Raji (cell line): ENCODE data around the gene RITA1.

Source experiments
- POLR2A ChIP-seq: IDR thresholded peaks from 2 replicates; pipeline ENCODE4 v1.6.1; 2011; ENCODE audit warnings: low read depth, low read length, control low read depth; ENCODE audit not compliant: insufficient read depth

Gene RITA1

DNA sequence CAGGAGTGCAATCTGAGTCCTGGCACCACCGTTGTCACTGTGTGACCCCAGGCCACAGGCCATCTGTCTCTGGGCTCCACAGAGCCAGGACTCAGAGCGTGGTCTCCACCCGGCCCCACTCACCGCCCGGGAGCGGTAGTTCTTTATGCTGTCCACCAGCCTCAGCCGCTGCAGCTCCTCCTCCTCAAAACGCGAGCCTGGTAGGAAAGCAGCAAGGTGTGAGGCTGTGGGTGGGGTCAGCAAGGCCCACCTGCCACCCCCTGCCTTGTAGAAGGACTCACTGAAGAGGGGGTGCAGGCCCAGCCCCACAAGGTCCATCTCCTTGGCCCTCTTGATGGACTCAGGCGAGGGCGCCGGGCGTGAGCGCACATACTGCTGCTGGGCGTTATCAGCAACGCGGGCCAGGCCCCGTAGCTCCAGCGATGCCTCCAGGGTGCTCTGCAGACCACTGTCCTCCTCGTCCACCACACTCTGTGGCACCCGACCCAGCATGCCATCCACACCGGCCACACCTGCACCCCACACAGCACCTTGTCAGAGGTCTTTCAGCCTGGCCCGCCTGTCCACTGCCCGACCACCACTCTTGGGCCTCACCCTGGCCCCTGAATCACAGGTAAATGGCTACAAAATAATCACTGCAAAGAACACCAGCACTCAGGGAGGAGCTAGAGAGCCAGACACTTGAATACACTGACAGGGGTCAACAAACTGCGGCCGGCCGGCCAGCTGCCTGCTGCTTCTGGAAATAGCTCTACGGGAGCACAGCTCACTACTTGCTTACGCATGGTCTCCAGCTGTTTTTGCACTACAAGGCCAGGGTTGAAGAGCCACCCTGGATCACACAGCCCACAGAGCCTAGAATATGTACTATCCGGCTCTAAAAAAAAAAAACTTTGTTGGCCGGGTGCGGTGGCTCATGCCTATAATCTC is 19.7 kb upstream of the RITA1 start:
- TF ChIP-seq POLR2A = no peak

DNA sequence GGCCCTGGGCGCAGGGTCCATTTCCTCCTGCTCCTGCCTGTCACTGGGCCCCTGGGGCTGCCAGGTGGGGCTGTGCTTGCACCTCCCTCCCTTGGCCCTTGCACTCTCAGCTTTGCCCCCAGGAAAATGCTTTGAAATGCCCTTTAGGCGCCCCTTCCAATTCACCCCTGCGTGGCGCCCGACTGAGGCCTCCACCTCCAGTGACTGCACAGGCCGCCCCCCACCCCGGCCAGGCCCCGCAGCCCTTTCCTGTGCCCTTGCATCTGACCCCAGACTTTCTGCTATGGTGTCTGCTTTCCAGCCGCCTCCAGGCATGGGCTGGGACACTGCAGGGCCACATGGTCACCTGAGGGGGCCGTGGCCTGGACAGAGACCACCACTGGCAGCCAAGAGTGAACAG is 17.7 kb upstream of the RITA1 start:
- TF ChIP-seq POLR2A = no peak

DNA sequence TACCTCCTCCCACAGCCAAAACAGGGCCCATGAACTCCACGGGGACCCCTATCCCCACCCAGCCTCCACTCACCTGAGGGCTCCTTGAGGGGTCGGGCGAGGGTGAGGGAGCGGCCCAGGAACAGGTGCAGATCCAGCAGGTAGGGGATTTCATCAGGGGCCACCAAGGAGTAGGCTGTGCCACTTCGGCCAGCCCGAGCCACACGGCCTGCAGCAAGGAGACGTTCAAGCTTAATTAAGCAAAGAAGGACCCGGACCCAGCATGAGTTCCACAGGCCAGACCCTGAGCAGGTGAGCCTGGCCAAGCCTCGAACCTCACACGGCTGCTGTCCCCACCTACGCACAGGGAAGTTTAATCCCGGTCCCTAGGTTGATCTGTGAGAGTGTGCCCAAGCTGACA is 15.8 kb upstream of the RITA1 start:
- TF ChIP-seq POLR2A = no peak

DNA sequence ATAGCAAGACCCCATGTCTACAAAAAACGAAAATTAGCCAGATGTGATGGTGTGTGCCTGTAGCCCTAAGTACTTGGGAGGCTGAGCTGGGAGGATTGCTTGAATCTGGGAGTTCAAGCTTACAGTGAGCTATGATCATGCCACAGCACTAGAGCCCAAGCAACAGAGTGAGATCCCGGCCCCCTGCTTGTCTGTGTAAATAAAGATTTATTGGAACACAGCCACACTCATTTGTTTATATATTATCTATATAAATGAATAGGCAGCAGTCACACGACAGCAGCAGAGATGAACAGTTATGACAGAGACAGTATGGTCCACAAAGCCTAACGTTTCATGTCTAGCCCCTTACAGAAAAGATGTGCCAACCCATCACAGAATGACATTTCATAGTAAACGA is 15.1 kb upstream of the RITA1 start:
- TF ChIP-seq POLR2A = no peak

DNA sequence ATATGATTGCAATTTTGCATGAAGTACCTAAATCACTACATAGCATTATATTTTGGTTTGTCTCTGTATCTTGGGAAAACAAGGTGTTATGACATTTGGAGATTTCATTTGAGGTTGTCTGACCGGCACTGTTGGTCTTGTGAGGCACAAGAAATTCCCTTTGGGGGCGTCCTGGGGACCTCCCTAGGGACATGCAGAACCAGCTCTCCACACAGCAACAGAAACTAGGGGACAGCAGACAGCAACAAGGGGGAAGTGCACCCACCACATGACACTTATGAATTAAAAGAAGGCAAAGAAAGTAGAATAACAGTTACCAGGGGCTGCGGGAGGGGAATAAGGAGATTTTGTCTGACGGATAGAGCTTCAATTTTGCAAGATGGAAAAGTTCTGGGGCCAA is 14.6 kb upstream of the RITA1 start:
- TF ChIP-seq POLR2A = no peak

DNA sequence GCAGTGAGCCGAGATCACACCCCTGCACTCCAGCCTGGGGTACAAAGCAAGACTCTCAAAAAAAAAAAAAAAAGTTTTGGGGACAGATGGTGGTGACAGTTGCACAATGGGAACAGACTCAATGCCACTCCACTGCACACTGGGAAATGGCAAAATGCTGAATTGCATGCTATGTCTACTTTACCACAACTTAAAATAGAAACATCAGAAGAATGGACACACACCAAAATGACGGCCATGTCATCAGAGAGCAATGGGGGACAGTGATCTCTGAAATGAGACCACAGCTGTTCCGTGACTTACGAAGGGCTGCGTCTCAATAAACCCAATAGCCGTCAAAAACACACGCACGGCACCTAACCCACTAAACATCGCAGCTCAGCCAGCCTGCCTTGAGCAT is 14.0 kb upstream of the RITA1 start:
- no peak for TF ChIP-seq POLR2A

DNA sequence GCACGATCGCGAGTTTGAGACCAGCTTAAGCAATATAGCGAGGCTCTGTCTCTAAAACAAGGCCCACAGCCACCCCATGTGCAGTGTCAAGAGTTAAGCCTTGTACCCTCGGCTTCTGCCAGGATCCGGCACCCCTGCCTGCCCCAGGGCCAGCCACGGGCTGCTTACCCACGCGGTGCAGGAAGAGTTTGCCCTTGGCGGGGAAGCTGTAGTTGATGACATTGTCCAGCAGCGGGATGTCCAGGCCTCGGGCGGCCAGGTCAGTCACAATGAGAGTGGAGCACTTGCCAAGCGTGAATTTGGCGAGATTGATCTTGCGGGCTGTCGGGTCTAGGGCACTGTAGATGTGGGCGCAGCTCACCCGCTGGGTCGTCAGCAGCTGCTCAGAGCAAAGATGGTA is 13.3 kb upstream of the RITA1 start:
- TF ChIP-seq POLR2A = no peak

DNA sequence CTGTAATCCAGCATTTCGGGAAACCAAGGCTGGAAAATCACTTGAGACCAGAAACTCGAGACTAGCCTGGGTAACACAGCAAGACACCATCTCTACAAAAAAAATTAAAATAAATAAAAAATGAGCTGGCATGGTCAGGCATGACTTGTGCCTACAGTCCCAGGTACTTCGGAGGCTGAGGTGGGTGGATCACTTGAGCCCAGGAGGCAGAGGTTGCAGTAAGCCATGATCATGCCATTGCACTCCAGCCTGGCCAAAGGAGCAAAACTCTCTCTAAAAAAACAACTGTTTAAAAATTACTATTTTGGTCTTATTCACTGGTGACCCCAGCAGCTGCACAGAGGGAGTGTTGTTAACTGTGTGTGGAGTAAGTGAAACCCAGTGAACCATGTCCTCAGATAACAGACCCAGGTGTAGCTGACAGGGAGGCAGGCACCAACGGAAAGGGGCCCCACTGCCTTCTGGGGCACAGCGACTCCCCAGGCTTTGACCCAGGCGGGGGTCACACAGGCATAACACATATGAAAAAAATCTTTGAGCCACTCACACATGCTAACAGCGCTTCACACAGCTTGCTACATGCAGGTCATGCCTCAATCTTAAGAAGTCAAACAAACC is 12.3 kb upstream of the RITA1 start:
- no peak for TF ChIP-seq POLR2A

DNA sequence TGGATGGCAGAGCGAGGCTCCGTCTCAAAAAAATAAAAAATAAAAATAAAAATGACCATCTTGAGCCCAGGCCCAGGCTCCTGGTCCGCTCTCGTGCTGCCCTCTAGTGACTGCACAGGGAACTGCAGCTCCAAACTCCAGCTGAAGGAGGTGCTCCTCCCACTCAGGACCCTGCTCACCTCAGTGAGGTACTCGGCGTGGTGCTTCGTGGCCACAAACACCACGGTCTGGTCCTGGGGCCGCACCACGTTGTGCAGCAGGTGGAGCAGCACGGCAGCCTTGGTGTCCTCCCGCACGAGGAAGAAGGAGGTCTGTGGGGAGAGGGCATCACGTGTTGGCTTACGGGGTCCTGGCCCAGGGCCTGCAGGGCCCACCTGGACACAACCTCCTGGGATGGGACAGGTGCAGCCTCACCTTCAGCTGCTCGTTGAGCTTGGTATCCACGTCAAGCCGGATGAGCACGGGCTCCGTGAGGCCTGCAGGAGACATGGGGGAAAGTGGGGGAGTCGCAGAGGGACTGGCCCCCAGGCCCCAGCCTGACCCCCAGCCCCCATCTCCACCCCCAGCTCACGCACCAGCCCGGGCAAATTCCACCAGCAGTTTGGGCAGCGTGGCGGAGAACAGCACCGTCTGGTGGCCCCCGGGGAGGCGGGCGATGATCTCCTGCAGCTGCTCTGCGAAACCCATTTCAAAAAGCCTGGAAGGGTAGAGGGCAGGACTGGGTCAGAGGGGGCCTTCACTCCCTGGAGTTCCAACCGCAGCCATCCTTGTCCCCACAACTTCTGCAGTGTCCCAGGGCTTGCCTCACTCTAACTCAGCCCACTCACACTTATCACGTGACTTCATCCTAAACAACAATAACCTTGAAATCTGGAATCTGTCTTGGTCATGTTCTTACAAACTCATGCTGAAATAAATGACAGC is 10.8 kb upstream of the RITA1 start:
- TF ChIP-seq POLR2A = no peak

DNA sequence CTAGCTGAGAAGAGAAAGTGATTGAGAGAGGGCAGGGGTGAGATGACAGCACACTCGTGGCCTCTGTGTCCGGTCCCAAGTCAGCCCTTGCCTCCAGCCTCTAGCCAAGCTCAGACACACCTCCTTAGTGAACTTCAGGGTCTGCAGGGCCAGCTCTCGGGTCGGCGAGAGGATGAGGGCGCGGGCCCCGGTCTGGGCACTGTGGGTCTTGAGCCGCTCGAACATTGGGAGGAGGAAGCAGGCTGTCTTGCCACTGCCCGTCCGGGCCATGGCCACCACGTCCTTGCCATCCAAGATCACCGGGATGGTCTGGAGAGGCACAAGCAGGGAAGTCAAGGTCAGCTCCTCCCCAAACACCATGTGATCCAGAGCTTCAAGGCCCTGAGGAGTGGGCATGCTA is 6.5 kb upstream of the RITA1 start:
- no peak for TF ChIP-seq POLR2A

DNA sequence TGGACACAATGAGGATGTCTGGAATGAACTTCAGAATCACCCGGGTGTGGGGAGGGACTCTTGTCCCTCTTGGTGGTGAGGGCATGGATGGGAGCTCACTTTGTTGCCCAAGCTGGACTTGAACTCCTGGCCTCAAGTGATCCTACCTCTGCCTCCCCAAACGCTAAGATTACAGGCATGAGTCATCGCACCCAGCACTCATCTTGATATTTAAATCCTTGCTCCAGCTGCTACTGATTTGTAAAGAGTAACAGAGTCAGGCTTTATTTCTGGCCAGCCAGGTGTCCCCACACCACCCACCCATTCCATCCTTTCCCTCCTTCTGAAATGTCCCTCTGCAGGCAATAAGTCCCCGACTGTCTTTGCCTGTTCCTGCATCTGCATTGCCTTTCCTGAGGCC is 5.2 kb upstream of the RITA1 start:
- TF ChIP-seq POLR2A = no peak

DNA sequence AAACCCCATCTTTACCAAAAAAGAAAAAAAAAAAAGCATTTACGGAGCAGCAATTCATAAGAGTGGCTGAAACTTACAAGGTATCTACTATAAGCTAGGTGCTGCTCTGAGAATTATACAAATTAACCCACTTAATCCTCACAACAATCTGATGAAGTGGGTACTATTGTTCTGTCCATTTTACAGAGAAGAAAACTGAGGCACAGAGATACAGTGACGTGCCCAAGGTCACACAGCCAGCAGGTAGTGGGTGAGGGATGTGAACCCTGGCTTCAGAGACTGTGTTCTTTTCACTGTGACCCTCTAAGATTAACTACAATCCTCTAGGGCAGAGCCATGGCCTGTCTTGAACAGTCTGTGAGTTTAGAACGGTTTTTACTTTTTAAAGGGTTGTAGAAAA is 3.5 kb upstream of the RITA1 start:
- TF ChIP-seq POLR2A = no peak

DNA sequence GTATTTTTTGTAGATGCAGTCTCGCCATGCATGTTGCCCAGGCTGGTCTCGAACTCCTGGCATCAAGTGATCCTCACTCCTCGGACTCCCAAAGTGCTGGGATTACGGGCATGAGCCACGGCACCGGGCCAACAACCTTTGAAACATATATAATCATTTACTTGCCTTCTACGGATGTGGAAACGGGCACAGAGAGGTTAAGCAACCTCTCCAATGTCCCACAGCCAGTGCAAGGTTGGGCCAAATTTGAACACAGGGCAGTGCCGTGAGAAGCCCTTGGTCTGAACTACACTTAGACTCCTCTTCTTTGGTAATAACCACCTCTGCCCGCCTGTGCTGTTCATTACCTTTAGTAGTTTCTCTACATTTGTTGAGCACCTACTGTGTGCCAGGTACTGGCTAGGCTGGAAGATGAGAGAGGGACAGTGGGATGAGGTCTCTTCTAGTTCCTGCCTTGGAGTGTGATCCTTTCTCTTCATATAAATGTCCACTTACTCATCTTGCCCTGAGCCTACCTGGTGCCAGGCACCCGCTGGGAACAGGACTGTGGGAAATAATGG is 2.4 kb upstream of the RITA1 start:
- no peak for TF ChIP-seq POLR2A

DNA sequence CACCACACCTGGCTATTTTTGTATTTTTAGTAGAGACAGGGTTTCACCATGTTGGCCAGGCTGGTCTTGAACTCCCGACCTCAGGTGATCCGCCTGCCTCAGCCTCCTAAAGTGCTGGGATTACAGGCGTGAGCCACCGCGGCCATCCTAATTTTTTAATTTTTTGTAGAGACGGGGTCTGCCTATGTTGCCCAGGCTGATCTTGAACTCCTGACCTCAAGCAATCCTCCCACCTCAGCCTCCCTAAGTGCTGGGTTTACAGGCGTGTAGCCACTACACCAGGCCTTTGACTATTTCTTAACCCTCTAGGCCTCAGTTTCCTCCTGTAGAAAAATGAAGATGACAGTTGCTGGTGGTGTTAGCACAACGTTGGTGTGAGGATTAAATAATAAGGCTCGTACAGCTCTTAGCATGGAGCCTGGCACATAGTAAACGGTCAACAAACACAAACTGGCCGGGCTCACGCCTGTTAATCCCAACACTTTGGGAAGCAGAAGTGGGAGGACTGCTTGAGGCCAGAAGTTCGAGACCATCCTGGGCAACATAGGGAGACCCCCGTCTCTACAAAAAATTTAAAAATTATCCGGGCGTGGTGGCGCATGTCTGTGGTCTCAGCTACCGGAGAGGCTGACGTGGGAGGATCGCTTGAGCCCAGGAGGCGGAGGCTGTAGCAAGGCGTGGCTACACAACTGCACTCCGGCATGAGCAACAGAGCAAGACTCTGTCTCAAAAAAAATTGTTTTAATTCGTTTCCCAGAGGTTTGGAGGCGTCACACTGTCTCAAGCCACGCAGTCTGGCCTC is 1.2 kb upstream of the RITA1 start:
- TF ChIP-seq POLR2A = no peak

DNA sequence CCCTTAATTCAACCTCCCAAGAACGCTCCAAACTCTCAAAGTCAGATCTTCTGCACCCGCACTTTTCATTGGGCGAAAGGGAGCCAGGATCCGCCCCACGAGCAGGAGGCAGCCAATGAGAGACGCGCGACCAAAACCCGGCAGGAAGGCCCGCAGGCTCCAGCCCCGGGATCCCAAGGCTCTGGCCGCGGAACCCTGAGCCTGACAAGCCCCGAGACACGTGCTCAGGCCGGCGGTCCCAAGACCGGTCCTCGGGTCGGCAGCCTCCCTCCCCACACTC is 681 bp upstream of the RITA1 start:
- peak; percentile 62 for TF ChIP-seq POLR2A
